SKM-1 (cell line): Measurements from ENCODE around the gene CXADR.

Experiments
- DNase-seq: peaks from one replicate; lab custom pipeline; 2025; ENCODE audit not compliant: unreplicated experiment; lab: John Stamatoyannopoulos, UW

The CXADR gene

DNA sequence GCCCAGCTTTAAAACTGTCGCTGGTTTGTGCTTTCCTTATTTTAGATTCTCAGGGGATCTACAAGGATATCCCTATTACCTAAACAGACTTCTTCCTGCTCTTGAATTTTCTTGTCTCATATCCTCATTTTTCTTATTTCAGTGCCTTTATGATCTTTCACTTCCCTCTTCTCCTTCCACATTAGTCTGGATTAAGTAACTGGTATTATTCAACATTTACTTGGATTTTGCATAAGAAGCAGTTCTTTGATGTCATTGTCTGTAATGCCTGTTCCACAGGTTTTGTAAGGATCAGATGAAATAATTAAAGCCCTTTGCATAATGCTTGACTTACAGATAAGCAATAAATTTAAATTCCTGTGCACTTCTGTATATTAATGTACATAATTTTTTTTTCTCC is 26.5 kb downstream of the CXADR start:
- DNase-seq: peak; percentile 37

DNA sequence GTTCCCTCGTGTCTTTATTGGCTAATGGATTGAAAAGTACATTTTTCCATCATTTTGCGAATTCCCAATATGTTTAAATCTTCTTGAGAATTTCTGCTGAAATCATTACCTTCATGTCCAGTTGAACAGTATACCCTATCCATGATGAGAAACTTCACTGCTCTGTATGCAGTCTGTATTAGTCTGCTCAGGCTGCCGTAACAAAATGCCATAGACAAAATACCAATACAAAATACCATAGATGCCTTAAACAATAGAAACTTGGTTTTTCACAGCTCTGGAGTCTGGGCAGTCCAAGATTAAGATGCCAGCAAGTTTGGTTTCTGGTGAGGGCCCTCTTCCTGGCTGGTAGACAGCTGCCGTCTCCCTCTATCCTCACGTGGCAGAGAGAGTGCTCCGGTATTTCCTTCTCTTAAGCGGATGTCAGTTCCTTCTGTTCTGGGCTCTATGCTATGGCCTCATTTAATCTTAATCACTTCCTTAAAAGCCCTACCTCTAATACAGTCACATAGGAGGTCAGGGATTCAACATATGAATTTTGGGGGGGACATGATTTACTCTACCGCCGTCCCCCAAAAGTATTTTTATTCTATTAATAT is 27.0 kb downstream of the CXADR start:
- no peak for DNase-seq

DNA sequence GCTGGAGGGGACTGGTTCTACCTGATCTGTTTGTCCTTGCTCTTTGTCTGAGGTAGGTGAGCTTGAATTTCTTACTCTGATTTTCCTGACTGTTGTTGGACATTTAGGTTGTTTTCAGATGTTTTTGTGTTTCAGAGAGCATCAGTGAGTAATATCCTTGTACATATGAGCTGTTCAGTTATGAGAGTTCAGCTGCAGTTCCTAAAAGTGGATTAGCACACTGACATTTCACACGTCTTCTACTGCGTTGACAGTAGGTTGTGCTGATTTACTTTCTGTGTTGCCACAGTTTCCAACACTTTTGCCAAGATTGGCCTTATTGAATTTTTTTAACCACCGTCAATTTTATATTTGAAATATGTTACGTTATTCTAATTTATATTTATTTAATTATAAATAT is 27.7 kb downstream of the CXADR start:
- no peak for DNase-seq

DNA sequence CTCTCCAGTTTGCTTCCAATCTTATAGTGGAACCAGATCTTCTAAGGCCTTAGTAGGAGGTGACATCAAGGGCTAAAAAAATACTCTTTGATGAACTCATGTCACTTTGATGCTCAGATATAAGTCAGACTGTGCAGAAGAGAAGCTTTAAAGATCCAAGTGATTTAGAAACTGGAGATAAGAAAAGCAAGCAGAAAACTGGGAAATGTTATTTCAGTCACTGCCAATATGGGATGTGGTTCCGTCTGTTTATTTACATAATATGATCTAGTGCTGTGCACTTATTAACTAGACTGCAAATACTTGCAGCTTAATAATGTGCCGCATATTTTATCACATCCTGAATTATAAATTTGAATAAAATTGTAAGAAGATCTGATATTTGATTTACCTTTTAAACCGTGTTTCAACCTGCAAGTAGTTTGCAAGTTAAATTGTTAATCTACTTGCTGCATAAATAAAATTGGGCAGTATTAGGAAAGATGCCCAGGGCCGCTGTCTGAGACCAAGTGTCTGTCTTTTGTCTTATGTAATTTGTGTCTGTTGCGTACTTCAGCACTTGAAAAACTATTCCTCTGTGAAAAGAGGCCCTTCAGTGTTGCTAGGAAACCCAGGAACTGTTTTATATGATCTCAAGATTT is 29.6 kb downstream of the CXADR start:
- DNase-seq: no peak

GRCh38 chr21:17545007-17545406 is 32.2 kb downstream of the CXADR start:
- no peak for DNase-seq

DNA sequence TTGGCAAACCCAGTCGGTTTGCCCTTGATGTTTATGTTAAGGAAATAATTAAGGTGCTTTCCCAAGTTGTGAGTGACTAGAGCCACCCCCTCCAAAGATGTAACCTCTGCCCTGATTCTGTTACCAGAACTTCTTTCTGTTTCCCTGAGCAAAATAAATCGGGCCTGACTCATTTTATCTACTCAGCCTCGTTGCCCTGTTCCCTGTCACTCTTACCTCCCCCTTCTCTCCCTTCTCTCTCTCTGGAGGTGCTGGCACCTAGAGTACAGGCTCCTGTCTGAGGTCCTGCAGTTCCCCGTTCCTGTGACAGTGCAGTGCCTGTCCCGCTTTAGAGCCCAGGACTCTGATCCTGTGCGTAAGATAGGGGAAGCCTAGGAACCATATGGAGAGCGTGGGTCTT is 35.4 kb downstream of the CXADR start:
- DNase-seq: no peak

GRCh38 chr21:17550671-17551308 is 37.9 kb downstream of the CXADR start:
- no peak for DNase-seq

GRCh38 chr21:17552410-17552809 is 39.6 kb downstream of the CXADR start:
- DNase-seq: no peak

GRCh38 chr21:17554120-17554519 is 41.3 kb downstream of the CXADR start:
- no peak for DNase-seq

- no peak for DNase-seq
These were observed 42.0 kb downstream of the CXADR start for GRCh38 chr21:17554679-17555465.

GRCh38 chr21:17560377-17561025 is 47.7 kb downstream of the CXADR start:
- DNase-seq: no peak

GRCh38 chr21:17570786-17571185 is 57.9 kb downstream of the CXADR start:
- DNase-seq: no peak

DNA sequence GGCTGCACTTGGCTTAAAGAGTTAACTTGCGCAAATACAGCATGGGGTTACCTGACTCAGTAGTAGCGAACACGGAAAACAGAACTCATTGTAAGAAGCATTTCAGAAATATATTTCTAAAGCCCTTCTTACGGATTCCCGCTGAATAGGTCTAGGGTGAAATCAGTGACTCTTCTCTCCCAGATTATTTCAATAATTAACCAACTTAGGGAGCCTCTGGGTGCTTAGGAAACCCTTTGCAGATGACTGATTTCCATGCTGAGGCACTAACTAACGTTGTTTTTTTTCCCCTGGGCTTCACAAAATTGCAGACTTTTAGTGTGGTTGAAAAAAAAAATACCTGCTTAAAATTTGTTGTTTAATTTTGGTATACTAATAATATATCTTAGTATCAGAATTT is 59.6 kb downstream of the CXADR start:
- no peak for DNase-seq

DNA sequence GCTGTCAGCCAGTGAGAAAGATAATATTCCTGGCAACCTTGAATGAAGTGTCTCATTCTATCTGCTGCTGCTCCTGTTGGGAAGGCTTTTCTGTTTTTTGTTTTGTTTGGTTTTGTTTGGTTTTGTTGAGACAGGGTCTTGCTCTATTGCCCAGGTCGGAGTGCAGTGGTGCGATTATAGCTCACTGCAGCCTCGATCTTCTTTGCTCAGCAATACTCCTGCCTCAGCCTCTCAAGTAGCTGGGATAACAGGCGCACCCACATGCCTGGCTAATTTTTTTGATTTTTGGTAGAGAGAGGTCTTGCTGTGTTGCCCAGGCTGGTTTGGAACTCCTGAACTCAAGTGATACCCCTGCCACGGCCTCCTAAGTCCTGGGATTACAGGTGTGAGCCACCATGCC is 62.2 kb downstream of the CXADR start:
- DNase-seq: no peak

- DNase-seq: no peak
These were observed 63.4 kb downstream of the CXADR start for GRCh38 chr21:17576080-17576835.

GRCh38 chr21:17577701-17578100 is 64.9 kb downstream of the CXADR start:
- DNase-seq: no peak

- DNase-seq: no peak
These were observed 65.3 kb downstream of the CXADR start for GRCh38 chr21:17578162-17578561.

DNA sequence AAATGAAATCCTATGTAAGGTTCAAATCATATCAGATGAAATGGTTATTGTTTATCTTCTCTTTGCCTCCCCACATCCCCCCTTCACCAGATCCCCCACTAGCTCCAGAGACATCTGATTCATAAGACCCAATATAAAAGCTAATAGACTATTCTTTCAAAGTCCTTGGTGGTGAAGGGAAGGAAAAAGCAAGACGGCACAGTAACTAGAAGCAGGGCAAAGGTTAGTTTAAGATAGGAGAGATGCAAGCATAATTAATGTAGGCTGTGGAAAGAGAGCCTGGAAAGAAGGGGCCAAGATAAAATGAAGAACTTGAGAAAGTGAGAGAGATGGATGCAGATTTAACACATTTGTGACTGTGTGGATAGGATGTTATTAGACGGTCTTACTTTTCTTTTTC is 66.0 kb downstream of the CXADR start:
- DNase-seq: no peak

DNA sequence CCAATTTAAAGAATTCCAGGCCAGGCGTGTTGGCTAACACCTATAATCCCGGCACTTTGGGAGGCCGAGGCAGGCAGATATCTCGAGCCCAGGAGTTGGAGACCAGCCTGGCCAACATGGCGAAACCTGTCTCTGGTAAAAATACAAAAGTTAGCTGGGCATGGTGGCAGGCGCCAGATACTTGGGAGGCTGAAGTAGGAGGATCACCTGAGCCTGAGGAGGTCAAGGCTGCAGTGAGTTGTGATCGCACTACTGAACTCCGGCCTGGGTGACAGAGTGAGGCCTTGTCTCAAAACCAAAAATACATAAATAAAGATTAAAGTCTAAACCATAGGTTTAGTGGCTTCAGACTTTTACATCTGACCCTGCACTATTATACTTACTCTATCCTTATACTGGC is 67.5 kb downstream of the CXADR start:
- no peak for DNase-seq

DNA sequence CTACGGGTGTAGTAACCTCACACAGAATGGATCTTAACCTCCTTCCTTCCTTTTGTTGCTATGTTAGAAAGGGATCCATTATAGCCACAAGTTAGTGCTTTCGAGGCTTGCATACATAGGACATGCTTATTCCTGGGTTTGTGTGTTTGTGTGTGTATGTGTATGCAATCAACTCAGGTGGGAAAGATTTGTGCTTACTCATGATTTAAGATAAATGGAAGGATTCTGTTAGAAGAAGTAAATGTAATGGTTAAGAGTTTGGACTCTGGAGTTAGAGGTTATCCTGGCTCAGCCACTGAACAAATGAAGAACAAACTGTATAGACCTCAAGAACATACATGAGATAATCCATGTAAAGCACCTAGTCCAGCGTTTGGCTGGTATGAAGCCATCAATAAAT is 71.1 kb downstream of the CXADR start:
- DNase-seq: no peak
